ENCODE measurements around the gene AIFM2. TPM values are rescaled to one million over a fixed set of nuclear protein-coding genes. Genes with fewer than 3 reads are reported as not detected.

The AIFM2 gene
- total and polyA plus RNA-seq, 2 of the 13 experiments (the other 11 are each of a cell fraction or from before 2014, with no cell fraction given): 20.3 to 29.5 TPM

DNA sequence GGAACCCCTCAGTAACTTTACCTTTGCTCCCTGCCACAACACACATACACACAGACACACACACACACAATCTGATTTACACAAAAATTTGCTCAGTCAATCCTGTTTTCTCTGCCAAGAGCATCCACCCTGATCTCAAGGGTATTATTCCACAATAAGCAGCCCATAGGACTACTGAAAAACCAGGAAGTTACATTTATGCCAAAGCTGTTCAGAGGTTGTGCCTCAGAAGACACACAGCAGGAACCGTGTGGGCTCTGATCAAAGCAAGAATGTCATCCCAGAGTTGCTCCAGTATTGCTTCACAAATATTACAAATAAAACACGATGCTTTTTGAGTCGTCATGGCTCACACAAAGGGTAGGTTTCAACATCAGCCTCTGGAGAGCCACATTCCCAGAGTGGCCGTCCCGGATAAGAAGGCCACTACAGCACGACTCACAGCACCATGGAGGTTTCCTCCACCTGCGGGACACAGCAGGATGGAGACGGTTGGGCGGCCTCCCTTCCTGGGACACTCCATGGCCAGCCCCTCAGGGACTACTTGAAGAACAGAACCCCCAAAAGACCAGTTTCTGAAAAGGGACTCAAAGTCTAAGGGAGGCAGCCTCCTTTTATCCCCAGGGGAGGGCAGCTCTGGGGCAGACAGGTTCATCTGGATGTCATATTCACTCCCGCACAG is 1.6 kb downstream of the AIFM2 start (continued):
- TF ChIP-seq, protein P1, sequence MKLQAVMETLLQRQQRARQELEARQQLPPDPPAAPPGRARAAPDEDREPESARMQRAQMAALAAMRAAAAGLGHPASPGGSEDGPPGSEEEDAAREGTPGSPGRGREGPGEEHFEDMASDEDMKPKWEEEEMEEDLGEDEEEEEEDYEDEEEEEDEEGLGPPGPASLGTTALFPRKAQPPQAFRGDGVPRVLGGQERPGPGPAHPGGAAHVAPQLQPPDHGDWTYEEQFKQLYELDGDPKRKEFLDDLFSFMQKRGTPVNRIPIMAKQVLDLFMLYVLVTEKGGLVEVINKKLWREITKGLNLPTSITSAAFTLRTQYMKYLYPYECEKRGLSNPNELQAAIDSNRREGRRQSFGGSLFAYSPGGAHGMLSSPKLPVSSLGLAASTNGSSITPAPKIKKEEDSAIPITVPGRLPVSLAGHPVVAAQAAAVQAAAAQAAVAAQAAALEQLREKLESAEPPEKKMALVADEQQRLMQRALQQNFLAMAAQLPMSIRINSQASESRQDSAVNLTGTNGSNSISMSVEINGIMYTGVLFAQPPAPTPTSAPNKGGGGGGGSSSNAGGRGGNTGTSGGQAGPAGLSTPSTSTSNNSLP (IDR thresholded peaks at IDR 0.05; ENCODE audit: low read depth, low read length): peak; percentile 76; the same call in 1 of the 2 replicates
- TF ChIP-seq POLR2A (IDR thresholded peaks at IDR 0.05; ENCODE audit: insufficient read depth in 1 of 2, low read depth in 2 of 2, low read length in 2 of 2) (peak in 1 of 2 experiments; percentile 91; a peak in 2 of 4 replicates), SALL2 (CRISPR knock-in tag; IDR thresholded peaks at IDR 0.05) (no peak; the same call in 1 of the 2 replicates), REL (CRISPR knock-in tag; conservative IDR thresholded peaks at IDR 0.05) (no peak), ZNF44 (CRISPR knock-in tag; IDR thresholded peaks at IDR 0.05) (no peak), ZSCAN30 (CRISPR knock-in tag; IDR thresholded peaks at IDR 0.05) (no peak), CCDC6 (CRISPR knock-in tag; IDR thresholded peaks at IDR 0.05) (no peak), ZNF703 (CRISPR knock-in tag; IDR thresholded peaks at IDR 0.05; ENCODE audit: borderline replicate concordance) (0 out of 2 replicates have a peak, but pooled peaks have one; percentile 40), KDM1A (CRISPR knock-in tag; IDR thresholded peaks at IDR 0.05) (peak; percentile 49; the same call in 1 of the 2 replicates), TRIM24 (CRISPR knock-in tag; IDR thresholded peaks at IDR 0.05) (no peak), NFYC (CRISPR knock-in tag; IDR thresholded peaks at IDR 0.05) (0 out of 2 replicates have a peak, but pooled peaks have one; percentile 14), ZNF616 (CRISPR knock-in tag; IDR thresholded peaks at IDR 0.05; ENCODE audit: low read depth) (no peak), NCOR1 (IDR thresholded peaks at IDR 0.05; ENCODE audit: borderline replicate concordance, low read length) (peak; percentile 46; the same call in 1 of the 2 replicates), ZFP36L2 (CRISPR knock-in tag; IDR thresholded peaks at IDR 0.05) (no peak)
- TF ChIP-seq, protein P2, sequence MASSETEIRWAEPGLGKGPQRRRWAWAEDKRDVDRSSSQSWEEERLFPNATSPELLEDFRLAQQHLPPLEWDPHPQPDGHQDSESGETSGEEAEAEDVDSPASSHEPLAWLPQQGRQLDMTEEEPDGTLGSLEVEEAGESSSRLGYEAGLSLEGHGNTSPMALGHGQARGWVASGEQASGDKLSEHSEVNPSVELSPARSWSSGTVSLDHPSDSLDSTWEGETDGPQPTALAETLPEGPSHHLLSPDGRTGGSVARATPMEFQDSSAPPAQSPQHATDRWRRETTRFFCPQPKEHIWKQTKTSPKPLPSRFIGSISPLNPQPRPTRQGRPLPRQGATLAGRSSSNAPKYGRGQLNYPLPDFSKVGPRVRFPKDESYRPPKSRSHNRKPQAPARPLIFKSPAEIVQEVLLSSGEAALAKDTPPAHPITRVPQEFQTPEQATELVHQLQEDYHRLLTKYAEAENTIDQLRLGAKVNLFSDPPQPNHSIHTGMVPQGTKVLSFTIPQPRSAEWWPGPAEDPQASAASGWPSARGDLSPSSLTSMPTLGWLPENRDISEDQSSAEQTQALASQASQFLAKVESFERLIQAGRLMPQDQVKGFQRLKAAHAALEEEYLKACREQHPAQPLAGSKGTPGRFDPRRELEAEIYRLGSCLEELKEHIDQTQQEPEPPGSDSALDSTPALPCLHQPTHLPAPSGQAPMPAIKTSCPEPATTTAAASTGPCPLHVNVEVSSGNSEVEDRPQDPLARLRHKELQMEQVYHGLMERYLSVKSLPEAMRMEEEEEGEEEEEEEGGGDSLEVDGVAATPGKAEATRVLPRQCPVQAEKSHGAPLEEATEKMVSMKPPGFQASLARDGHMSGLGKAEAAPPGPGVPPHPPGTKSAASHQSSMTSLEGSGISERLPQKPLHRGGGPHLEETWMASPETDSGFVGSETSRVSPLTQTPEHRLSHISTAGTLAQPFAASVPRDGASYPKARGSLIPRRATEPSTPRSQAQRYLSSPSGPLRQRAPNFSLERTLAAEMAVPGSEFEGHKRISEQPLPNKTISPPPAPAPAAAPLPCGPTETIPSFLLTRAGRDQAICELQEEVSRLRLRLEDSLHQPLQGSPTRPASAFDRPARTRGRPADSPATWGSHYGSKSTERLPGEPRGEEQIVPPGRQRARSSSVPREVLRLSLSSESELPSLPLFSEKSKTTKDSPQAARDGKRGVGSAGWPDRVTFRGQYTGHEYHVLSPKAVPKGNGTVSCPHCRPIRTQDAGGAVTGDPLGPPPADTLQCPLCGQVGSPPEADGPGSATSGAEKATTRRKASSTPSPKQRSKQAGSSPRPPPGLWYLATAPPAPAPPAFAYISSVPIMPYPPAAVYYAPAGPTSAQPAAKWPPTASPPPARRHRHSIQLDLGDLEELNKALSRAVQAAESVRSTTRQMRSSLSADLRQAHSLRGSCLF (CRISPR knock-in tag; IDR thresholded peaks at IDR 0.05; ENCODE audit: borderline replicate concordance): no peak
- TF ChIP-seq, protein P3, sequence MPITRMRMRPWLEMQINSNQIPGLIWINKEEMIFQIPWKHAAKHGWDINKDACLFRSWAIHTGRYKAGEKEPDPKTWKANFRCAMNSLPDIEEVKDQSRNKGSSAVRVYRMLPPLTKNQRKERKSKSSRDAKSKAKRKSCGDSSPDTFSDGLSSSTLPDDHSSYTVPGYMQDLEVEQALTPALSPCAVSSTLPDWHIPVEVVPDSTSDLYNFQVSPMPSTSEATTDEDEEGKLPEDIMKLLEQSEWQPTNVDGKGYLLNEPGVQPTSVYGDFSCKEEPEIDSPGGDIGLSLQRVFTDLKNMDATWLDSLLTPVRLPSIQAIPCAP (CRISPR knock-in tag; IDR thresholded peaks at IDR 0.05; ENCODE audit: low read depth): no peak
- TF ChIP-seq, protein P4, sequence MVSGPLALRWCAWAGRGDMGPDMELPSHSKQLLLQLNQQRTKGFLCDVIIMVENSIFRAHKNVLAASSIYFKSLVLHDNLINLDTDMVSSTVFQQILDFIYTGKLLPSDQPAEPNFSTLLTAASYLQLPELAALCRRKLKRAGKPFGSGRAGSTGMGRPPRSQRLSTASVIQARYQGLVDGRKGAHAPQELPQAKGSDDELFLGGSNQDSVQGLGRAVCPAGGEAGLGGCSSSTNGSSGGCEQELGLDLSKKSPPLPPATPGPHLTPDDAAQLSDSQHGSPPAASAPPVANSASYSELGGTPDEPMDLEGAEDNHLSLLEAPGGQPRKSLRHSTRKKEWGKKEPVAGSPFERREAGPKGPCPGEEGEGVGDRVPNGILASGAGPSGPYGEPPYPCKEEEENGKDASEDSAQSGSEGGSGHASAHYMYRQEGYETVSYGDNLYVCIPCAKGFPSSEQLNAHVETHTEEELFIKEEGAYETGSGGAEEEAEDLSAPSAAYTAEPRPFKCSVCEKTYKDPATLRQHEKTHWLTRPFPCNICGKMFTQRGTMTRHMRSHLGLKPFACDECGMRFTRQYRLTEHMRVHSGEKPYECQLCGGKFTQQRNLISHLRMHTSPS (CRISPR knock-in tag; IDR thresholded peaks at IDR 0.05; ENCODE audit: low read depth): no peak
- TF ChIP-seq, protein P5, sequence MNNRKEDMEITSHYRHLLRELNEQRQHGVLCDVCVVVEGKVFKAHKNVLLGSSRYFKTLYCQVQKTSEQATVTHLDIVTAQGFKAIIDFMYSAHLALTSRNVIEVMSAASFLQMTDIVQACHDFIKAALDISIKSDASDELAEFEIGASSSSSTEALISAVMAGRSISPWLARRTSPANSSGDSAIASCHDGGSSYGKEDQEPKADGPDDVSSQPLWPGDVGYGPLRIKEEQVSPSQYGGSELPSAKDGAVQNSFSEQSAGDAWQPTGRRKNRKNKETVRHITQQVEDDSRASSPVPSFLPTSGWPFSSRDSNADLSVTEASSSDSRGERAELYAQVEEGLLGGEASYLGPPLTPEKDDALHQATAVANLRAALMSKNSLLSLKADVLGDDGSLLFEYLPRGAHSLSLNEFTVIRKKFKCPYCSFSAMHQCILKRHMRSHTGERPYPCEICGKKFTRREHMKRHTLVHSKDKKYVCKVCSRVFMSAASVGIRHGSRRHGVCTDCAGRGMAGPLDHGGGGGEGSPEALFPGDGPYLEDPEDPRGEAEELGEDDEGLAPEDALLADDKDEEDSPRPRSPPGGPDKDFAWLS (CRISPR knock-in tag; IDR thresholded peaks at IDR 0.05; ENCODE audit: borderline replicate concordance): no peak

Measured in HepG2 (cell line).